Measurements from ENCODE around the gene RNF169. TPM values are rescaled to one million over a fixed set of nuclear protein-coding genes. Genes with fewer than 3 reads are reported as not detected.
A peak's percentile ranks its signal among the peaks of the same experiment; 100 is the strongest.
"Not testable (repeated sequence)": the region's sequence is repeated elsewhere in the genome, so short reads cannot be mapped to it uniquely, and the experiment has no call there.

The RNF169 gene
- total and polyA plus RNA-seq, 9 donors: 7.1 to 26.1 (median 21.9) TPM

DNA sequence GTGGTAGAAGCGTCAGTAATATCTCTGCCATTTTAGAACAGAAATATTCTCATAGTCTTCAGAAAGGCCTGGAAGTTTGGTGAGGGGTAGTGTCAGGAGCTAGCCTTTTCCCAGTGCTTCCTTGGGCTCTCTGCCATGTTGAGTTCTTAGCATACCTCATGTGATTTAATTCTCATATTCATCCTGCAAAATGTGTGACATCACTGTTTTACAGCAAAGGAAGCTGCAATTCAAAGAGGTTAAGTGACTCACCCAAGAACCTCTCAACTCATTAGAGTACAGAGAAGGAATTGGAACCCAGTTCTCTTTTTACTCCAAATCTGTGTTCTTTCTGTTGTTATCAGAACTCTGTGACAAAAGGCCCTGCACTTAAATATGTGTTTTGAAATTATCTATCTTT lies 72.1 kb downstream of the RNF169 start:
- intact Hi-C loops (cut with DNase I): no loop called here
- peaks cover 9% of the 10 kb centered on the region for H3K4me1 ChIP-seq (ENCODE audit: insufficient read depth)
- no peak overlapping the region for H3K4me3 ChIP-seq
- no peak overlapping the region for H3K27ac ChIP-seq
- H3K27me3 ChIP-seq: no peaks in the 10 kb centered on the region
- no peak for TF ChIP-seq POLR2A (IDR thresholded peaks at IDR 0.05)
- TF ChIP-seq, protein P1, sequence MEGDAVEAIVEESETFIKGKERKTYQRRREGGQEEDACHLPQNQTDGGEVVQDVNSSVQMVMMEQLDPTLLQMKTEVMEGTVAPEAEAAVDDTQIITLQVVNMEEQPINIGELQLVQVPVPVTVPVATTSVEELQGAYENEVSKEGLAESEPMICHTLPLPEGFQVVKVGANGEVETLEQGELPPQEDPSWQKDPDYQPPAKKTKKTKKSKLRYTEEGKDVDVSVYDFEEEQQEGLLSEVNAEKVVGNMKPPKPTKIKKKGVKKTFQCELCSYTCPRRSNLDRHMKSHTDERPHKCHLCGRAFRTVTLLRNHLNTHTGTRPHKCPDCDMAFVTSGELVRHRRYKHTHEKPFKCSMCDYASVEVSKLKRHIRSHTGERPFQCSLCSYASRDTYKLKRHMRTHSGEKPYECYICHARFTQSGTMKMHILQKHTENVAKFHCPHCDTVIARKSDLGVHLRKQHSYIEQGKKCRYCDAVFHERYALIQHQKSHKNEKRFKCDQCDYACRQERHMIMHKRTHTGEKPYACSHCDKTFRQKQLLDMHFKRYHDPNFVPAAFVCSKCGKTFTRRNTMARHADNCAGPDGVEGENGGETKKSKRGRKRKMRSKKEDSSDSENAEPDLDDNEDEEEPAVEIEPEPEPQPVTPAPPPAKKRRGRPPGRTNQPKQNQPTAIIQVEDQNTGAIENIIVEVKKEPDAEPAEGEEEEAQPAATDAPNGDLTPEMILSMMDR (IDR thresholded peaks at IDR 0.05): no peak
- TF ChIP-seq EP300 (IDR thresholded peaks at IDR 0.05): no peak
- H3K9me3 ChIP-seq: no peaks in the 10 kb centered on the region
- WGBS, 3 donors: 83 to 100% (median 93%) methylated on average over 1 of the region's 1 CpG
- no peaks in the 10 kb centered on the region for H3K36me3 ChIP-seq
- no peak for DNase-seq

GRCh38 chr11:74822170-74822569 lies 73.5 kb downstream of the RNF169 start:
- WGBS, 3 donors: 10 to 12% (median 11%) methylated on average over 5 of the region's 5 CpGs
- H3K36me3 ChIP-seq: no peaks in the 10 kb centered on the region
- H3K4me3 ChIP-seq: no peak overlapping the region
- no peak for DNase-seq
- H3K27ac ChIP-seq: peak overlapping the region in 1 of 2 donors; percentile 51
- intact Hi-C loops (cut with DNase I): no loop called here
- no peaks in the 10 kb centered on the region for H3K27me3 ChIP-seq
- no peaks in the 10 kb centered on the region for H3K9me3 ChIP-seq
- TF ChIP-seq, protein P1 (IDR thresholded peaks at IDR 0.05): no peak
- TF ChIP-seq EP300 (IDR thresholded peaks at IDR 0.05): no peak
- TF ChIP-seq POLR2A (IDR thresholded peaks at IDR 0.05): no peak
- H3K4me1 ChIP-seq (ENCODE audit: insufficient read depth): peaks cover 9% of the 10 kb centered on the region

- no peaks in the 10 kb centered on the region for H3K9me3 ChIP-seq
- intact Hi-C loops (cut with DNase I): no loop called here
- no peaks in the 10 kb centered on the region for H3K27me3 ChIP-seq
- peaks cover 6% of the 10 kb centered on the region for H3K4me1 ChIP-seq (ENCODE audit: insufficient read depth)
- WGBS, 3 donors: 85 to 95% (median 91%) methylated on average over 1 of the region's 1 CpG
- H3K36me3 ChIP-seq: no peaks in the 10 kb centered on the region
- H3K4me3 ChIP-seq: no peak overlapping the region
- no peak overlapping the region for H3K27ac ChIP-seq
- no peak for DNase-seq
- TF ChIP-seq, protein P1 (IDR thresholded peaks at IDR 0.05): no peak
- TF ChIP-seq EP300 (IDR thresholded peaks at IDR 0.05): no peak
- no peak for TF ChIP-seq POLR2A (IDR thresholded peaks at IDR 0.05)
Observed at GRCh38 chr11:74824285-74824982, 75.8 kb downstream of the RNF169 start.

DNA sequence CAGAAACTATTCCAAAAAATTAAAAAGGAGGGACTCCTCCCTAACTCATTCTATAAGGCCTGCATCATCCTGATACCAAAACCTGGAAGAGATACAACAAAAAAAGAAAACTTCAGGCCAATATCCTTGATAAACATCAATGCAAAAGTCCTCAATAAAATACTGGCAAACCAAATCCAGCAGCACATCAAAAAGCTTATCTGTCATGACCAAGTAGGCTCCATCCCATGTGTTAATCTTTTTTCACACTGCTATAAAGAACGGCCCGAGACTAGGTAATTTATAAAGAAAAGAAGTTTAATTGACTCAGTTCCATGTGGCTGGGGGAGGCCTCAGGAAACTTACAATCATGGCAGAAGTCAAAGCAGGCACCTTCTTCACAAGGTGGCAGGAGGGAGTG lies 76.9 kb downstream of the RNF169 start:
- intact Hi-C loops (cut with DNase I); H3K27ac ChIP-seq; H3K27me3 ChIP-seq; H3K9me3 ChIP-seq; H3K36me3 ChIP-seq; H3K4me1 ChIP-seq (ENCODE audit: insufficient read depth); H3K4me3 ChIP-seq; DNase-seq: not testable (repeated sequence)
- 78 to 96% (median 92%) methylated on average over 2 of the region's 2 CpGs for WGBS, 3 donors

GRCh38 chr11:74826901-74827300 lies 78.3 kb downstream of the RNF169 start:
- peaks cover 3% of the 10 kb centered on the region for H3K4me1 ChIP-seq (ENCODE audit: insufficient read depth)
- intact Hi-C loops (cut with DNase I): no loop called here
- H3K27me3 ChIP-seq: no peaks in the 10 kb centered on the region
- no peaks in the 10 kb centered on the region for H3K9me3 ChIP-seq
- no peak overlapping the region for H3K4me3 ChIP-seq
- WGBS, 3 donors: 80 to 98% (median 97%) methylated on average over 4 of the region's 4 CpGs
- no peak overlapping the region for H3K27ac ChIP-seq
- TF ChIP-seq, protein P1 (IDR thresholded peaks at IDR 0.05): no peak
- no peak for TF ChIP-seq EP300 (IDR thresholded peaks at IDR 0.05)
- TF ChIP-seq POLR2A (IDR thresholded peaks at IDR 0.05): no peak
- DNase-seq: no peak
- H3K36me3 ChIP-seq: no peaks in the 10 kb centered on the region

Measured in ovary (tissue), 9 donors.